Left lobe of liver (tissue), 2 donors: Measurements from ENCODE around the gene DCTN5. TPM values are rescaled to one million over a fixed set of nuclear protein-coding genes. Genes with fewer than 3 reads are reported as not detected.
A peak's percentile ranks its signal among the peaks of the same experiment; 100 is the strongest.
"Not testable (repeated sequence)": the region's sequence is repeated elsewhere in the genome, so short reads cannot be mapped to it uniquely, and the experiment has no call there.

ENCODE experiments used
- ATAC-seq: fragments of 200-7000 bp; cut with Tn5 transposase; one replicate; pipeline ENCODE4 v1.9.1; 2020; ENCODE audit warnings: mild to moderate bottlenecking, moderate library complexity
- DNase-seq: peaks from one replicate; pipeline ENCODE4 v3.0.0-alpha.2; 2020; ENCODE audit warnings: low spot score
- total RNA-seq: library from RNA; stranded (reverse); gene quantifications from one replicate; pipeline ENCODE4 v1.2.1, GENCODE V29; 2021
- donor health status: DM: no; HTN: no; CAD: no; lungs with moderate emphysema.
- donor health status: DM: no; HTN: yes; CAD: no.

DCTN5 gene
- total RNA-seq: 17.2 TPM

DNA sequence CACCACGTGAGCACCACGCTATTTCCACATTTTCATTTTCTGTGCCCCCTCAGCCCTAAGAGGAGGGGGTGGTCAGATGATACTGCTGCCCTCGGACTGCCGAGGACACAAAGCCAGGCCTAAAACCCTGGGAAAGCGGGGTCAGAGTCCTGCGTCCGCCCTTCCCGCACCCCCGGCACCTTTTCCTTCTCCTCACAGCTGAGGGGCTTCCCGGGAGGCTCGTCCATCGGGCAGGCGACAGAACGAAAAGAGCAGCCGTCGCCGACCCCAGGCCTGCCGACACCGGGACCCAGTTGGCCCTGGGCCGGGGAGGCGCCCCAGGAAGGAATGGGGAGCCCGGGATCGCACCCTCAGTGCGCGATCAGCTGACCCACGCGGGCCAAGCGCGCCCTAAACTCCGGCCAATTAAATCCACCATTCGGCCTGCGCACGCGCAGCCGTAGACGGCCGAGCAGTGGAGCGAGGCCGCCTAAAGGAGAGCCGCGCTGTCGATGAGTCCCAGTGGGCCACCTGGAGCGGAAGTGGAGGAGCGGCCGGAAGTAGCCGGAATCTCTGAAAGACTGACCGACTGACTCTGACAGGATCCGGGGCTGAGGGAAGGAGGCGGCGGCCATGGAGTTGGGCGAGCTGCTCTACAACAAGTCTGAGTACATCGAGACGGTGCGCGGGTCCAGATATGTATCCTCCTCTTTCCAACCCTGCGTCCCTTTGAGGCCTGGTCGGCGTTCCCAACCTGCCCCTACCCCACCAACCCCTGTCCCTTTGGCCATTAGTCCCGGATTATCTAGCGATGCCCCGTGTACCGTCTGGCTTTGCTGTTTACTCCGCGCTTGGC, at the start of gene DCTN5, which contains the start of gene PALB2:
DCTN5 (plus strand) TSS at position 536 of the 835 bp plus-strand sequence; CDS start at position 613, 77 bp downstream.
PALB2 (minus strand) TSS at position 380 of the 835 bp plus-strand sequence; CDS start at position 227, 153 bp downstream.
- peak; percentile 99 for ATAC-seq
- peak; percentile 95 for DNase-seq

DNA sequence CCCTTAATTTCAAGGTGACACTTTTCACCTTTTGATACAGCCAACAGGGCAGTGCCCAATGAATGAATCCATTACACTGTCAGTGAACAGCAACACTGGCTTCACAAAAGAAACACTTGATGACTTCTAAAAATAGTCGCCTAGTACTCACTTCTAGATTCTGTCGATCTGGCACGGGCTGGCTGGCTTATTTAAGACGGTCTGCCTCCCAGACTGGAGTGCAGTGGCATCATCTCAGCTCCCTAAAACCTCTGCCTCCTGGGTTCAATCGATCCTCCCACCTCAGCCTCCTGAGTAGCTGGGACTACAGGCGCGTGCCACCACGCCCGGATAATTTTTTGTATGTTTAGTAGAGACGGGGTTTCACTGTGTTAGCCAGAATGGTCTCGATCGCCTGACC, 47.1 kb upstream of the DCTN5 start:
- DNase-seq: no peak
- no peak for ATAC-seq

GRCh38 chr16:23595246-23595950, 45.9 kb upstream of the DCTN5 start:
- ATAC-seq (peak; percentile 33), DNase-seq (no peak)

- DNase-seq: peak; percentile 94
- ATAC-seq: peak; percentile 99
Measured at GRCh38 chr16:23595951-23596720, 45.1 kb upstream of the DCTN5 start, which contains the start of gene NDUFAB1. TSS of gene NDUFAB1 (minus strand) at chr16:23596316. CDS start at chr16:23596290, 26 bp downstream.

GRCh38 chr16:23597003-23597756, 44.1 kb upstream of the DCTN5 start:
- DNase-seq: no peak
- no peak for ATAC-seq

DNA sequence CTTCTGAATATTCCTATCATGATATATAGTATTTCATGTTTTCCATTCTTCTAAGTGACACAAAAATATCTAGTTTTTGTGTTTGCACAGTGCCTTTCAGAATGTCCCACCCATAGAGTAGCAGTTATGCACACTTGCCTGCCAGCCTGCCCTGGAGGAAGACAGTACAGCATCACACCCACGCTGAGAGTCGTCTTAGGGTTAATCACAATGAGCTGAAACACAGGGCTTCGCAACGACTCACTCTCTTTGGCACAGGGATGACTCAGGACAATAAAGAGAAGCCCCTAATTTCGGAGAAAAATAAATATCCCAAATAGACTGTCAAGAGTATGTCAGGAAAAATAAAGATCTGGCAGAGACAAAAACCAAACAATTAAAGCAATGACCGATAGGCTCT, 33.5 kb upstream of the DCTN5 start:
- no peak for ATAC-seq
- DNase-seq: no peak

- DNase-seq (no peak), ATAC-seq (no peak)
Measured at GRCh38 chr16:23608194-23608593, 33.1 kb upstream of the DCTN5 start.

DNA sequence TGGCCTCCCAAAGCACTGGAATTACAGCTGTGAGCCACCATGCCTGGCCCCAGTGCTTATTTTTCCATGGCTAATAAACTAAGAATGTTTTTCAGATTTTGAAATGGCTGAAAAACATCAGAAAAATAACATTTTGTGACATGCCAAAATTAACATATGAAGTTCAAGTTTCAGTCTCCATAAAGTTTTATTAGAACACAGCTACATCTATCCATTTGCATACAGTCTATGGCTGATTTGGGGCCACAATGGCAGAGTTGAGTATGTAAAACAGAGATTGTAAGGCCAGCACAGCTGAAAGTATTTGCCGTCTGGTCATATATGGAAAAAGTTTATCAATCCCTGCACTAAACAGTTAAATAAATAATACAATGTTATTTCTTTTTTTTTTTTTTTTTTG, 31.3 kb upstream of the DCTN5 start:
- no peak for DNase-seq
- no peak for ATAC-seq

- not testable (repeated sequence) for ATAC-seq, DNase-seq
Measured at GRCh38 chr16:23610905-23611304, 30.4 kb upstream of the DCTN5 start.

GRCh38 chr16:23611936-23612335, 29.3 kb upstream of the DCTN5 start:
- DNase-seq (no peak), ATAC-seq (no peak)

GRCh38 chr16:23615805-23616204, 25.5 kb upstream of the DCTN5 start:
- no peak for ATAC-seq
- no peak for DNase-seq

DNA sequence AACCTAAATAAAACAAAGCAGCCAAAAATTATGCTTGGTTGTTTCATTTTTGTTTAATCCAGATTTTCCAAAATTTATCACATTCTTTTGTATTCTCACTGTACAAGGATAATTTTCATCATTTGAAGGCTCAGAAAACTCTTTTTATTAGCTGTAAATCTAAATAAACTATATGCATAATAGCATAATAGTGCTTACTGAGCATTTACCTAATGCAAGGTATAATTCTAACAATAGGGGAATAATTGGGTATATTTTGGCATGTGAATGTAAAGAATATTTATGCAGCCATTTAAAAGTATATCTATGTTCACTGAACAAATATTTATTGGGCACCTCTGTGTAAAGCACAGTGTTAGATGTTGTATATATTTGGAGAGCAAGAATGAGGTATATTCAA, 17.2 kb upstream of the DCTN5 start:
- ATAC-seq (no peak), DNase-seq (no peak)

DNA sequence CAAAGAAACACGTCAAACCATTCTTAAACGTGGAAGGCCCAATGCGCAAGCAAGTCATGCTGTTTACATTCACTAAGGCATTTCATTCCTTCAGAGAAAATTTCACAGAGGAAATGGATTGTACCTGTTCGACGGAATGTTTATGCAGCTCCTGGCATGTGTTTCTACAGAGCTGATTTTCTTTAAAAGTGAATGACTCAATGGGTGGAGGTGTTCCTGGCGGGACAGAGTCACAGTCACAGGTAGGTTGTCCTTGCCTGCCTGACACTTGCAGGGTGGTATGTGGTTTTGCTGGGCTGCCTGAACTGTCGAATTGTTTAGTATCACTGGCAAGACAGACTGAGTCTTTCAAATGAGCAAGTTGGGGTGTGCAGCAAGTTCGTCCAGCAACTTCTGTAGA, 11.8 kb upstream of the DCTN5 start:
- DNase-seq: no peak
- ATAC-seq: no peak

- not testable (repeated sequence) for DNase-seq, ATAC-seq
Measured at GRCh38 chr16:23631874-23632273, 9.4 kb upstream of the DCTN5 start.

DNA sequence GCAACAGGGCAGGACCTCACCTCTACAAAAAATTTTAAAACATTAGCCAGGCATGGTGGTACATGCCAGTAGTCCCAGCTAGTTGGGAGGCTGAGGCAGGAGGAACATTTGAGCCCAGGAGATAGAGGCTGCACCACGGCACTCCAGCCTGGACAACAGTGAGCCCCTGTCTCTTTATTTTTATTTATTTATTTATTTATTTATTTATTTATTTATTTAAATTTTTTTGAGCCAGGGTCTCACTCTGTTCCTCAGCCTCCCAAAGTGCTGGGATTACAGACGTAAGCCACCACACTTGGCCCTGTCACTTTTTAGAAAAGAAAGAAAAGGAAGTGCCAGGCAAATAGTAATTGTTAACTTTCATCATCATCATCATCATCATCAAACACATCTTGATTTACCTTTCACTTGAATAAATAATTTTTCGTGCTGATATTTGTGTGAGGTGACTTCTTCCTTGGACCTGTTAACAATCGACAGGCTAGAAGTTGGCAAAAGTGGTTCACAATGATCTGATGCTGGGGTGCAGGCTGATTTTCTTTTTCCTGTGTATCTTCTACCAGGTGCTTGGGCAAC, 6.7 kb upstream of the DCTN5 start:
- DNase-seq: no peak
- ATAC-seq: no peak

GRCh38 chr16:23635958-23636357, 5.3 kb upstream of the DCTN5 start:
- ATAC-seq (no peak), DNase-seq (no peak)

- no peak for ATAC-seq
- no peak for DNase-seq
Measured at GRCh38 chr16:23640615-23640930, 693 bp upstream of the DCTN5 start.

DNA sequence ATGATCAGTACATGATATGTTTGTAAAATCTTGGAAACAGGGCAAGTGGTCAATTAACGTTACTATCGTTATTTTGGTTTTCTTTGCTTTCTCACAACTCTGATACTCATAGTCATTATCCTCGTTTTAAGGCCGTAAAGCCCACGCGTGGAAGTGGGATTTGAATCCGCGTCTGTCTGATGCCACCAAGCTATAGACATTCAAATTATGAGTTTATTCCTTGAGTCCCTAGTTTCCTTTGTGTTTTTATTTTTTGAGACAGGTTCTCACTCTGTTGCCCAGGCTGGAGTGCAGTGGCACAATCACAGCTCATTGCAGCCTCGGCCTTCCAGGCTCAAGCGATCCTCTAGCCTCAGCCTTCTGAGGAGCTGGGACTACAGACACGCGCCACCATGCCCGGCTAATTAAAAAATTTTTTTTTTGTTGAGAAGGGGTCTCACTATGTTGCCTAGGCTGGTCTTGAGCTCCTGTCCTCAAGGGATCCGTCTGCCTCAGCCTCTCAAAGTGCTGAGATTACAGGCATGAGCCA, 1.0 kb downstream of the DCTN5 start:
- ATAC-seq (no peak), DNase-seq (no peak)

- ATAC-seq: no peak
Measured at GRCh38 chr16:23650674-23651416, 9.6 kb downstream of the DCTN5 start.

More at GRCh38 chr16:23650674-23651416, 9.6 kb downstream of the DCTN5 start:
- DNase-seq: no peak
